22Rv1 (cell line): ENCODE results near the gene KPNA2.

Source experiments
- CTCF ChIP-seq: fragments of 450-650 bp; IDR thresholded peaks from 2 replicates; pipeline ENCODE4 v1.5.1; 2017; ENCODE audit warnings: mild to moderate bottlenecking
- ZFX ChIP-seq: fragments of 450-650 bp; IDR thresholded peaks from 2 replicates; pipeline ENCODE4 v1.6.1; 2017; ENCODE audit warnings: antibody characterized with exemption, borderline replicate concordance

DNA sequence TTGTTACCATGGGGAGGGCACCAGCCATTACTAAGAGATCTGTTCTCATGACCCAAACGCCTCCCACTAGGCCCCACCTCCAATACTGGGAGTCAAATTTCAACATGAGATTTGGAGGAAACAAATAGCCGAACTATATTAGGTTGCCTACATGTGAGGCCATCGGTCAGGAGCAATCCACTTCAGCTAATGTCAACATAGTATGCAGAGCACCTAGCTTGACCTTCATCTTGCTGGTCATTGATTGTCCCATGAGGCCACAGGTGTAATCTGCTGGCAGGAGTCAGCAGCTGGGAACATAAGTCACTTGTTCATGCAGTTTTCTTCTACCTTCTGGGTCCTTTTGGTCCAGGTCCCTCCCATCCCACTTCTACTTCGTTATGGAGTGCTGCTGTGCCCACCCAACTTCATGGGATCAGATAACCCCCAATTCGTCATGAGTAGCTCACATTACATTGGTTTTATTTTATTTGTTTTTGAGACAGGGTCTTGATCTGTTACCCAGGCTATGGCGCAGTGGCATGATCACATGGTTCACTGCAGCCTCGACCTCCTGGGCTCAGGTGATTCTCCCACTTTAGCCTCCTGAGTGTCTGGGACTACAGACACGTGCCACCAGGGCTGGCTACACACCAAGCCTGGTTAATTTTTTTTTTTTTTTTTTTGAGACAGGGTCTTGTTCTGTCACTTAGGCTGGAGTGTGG, 5.9 kb upstream of the KPNA2 start:
- TF ChIP-seq CTCF (no peak), ZFX (no peak)
